MM.1S (cell line): Measurements from ENCODE around the gene GADD45B.

Experiments used
- DNase-seq: peaks from one replicate; pipeline ENCODE4 v3.0.0-alpha.2; 2015
- H2AFZ ChIP-seq: fragments of 300-600 bp; sonication (generic); 2 replicates; pipeline ENCODE4 v1.6.0; 2016; ENCODE audit warnings: antibody characterized with exemption, low read length
- H3F3A ChIP-seq: fragments of 300-600 bp; sonication (generic); 2 replicates; pipeline ENCODE4 v1.6.1; 2016; ENCODE audit warnings: mild to moderate bottlenecking, antibody characterized with exemption, low read length, moderate library complexity, mixed read lengths; ENCODE audit not compliant: insufficient read depth
- H3K27ac ChIP-seq: fragments of 300-600 bp; sonication (generic); 2 replicates; pipeline ENCODE4 v1.5.1; 2016; ENCODE audit warnings: mild to moderate bottlenecking, low read length
- H3K27me3 ChIP-seq: fragments of 300-600 bp; sonication (generic); replicated peaks from 2 replicates; pipeline ENCODE4 v1.6.0; 2016; ENCODE audit warnings: low read length; ENCODE audit not compliant: insufficient read depth
- H3K36me3 ChIP-seq: fragments of 300-600 bp; sonication (generic); replicated peaks from 2 replicates; pipeline ENCODE4 v1.6.1; 2016; ENCODE audit warnings: mild to moderate bottlenecking, low read length, mixed read lengths; ENCODE audit not compliant: insufficient read depth
- H3K4me1 ChIP-seq: fragments of 300-600 bp; sonication (generic); 2 replicates; pipeline ENCODE4 v1.6.1; 2016; ENCODE audit warnings: low read length, mixed read lengths
- H3K4me2 ChIP-seq: fragments of 300-600 bp; sonication (generic); 2 replicates; pipeline ENCODE4 v1.6.0; 2016; ENCODE audit warnings: low read depth, low read length
- H3K4me3 ChIP-seq: fragments of 300-600 bp; sonication (generic); 2 replicates; pipeline ENCODE4 v1.5.1; 2016; ENCODE audit warnings: low read length, mixed read lengths
- H3K79me2 ChIP-seq: fragments of 300-600 bp; sonication (generic); 2 replicates; pipeline ENCODE4 v1.6.1; 2016; ENCODE audit warnings: mixed run types, low read length, mixed read lengths
- H3K9ac ChIP-seq: fragments of 300-600 bp; sonication (generic); 2 replicates; pipeline ENCODE4 v1.6.1; 2016; ENCODE audit warnings: low read length, mixed read lengths
- H3K9me2 ChIP-seq: fragments of 300-600 bp; sonication (generic); replicated peaks from 2 replicates; pipeline ENCODE4 v1.6.1; 2016; ENCODE audit warnings: mild to moderate bottlenecking, low read length, mixed read lengths; ENCODE audit not compliant: insufficient read depth
- H3K9me3 ChIP-seq: fragments of 300-600 bp; sonication (generic); replicated peaks from 2 replicates; pipeline ENCODE4 v1.6.1; 2016; ENCODE audit warnings: mild to moderate bottlenecking, low read length, mixed read lengths; ENCODE audit not compliant: insufficient read depth
- H4K20me1 ChIP-seq: fragments of 300-600 bp; sonication (generic); 2 replicates; pipeline ENCODE4 v1.6.1; 2016; ENCODE audit warnings: mild to moderate bottlenecking, low read length, moderate library complexity, mixed read lengths; ENCODE audit not compliant: insufficient read depth
- EZH2 ChIP-seq: fragments of 300-600 bp; sonication (generic); optimal IDR thresholded peaks from 2 replicates; pipeline ENCODE3; 2017; ENCODE audit warnings: low read depth, mild to moderate bottlenecking, antibody characterized with exemption, low read length, mixed read lengths
- EZH2phosphoT487 ChIP-seq: fragments of 300-600 bp; sonication (generic); IDR thresholded peaks from 2 replicates; pipeline ENCODE4 v1.6.1; 2018; ENCODE audit warnings: antibody characterized with exemption, low read length
- TF ChIP-seq, protein P1 (sequence below): fragments of 300-600 bp; sonication (generic); IDR thresholded peaks from 2 replicates; pipeline ENCODE4 v1.5.1; 2016; ENCODE audit warnings: antibody characterized with exemption, low read length, mixed read lengths

The GADD45B gene

DNA sequence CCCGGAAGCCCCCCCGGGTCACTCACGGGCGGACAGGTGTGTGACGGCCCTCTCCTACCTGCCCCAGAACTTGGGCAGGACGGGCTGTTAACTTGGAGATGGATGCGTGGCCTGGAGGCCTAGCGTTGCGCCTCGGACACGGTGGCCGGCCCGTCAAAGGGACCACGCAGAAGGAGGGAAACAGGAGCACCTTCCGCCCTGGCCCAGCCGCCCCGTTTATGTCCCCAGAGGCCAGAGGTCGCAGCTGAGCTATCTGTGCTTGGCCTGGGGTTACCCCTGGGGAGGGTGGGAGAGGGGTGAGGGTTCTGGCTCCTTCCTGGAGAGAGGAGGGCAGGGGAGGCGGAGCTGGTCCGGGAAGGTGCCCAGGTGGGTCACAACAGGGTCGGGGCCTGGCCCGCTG, 35.6 kb downstream of the GADD45B start:
- Histone ChIP-seq H3K27me3 (no peaks in the 10 kb centered on the region), H3K9ac (no peak overlapping the region), H2AFZ (no peak overlapping the region), H3K79me2 (no peaks in the 10 kb centered on the region), H3K27ac (no peak overlapping the region), H3K9me2 (no peaks in the 10 kb centered on the region), H4K20me1 (no peaks in the 10 kb centered on the region), H3F3A (no peaks in the 10 kb centered on the region), H3K36me3 (no peaks in the 10 kb centered on the region), H3K4me2 (no peak overlapping the region), H3K4me1 (no peaks in the 10 kb centered on the region), H3K4me3 (no peak overlapping the region), H3K9me3 (no peaks in the 10 kb centered on the region)
- TF ChIP-seq, protein P1, sequence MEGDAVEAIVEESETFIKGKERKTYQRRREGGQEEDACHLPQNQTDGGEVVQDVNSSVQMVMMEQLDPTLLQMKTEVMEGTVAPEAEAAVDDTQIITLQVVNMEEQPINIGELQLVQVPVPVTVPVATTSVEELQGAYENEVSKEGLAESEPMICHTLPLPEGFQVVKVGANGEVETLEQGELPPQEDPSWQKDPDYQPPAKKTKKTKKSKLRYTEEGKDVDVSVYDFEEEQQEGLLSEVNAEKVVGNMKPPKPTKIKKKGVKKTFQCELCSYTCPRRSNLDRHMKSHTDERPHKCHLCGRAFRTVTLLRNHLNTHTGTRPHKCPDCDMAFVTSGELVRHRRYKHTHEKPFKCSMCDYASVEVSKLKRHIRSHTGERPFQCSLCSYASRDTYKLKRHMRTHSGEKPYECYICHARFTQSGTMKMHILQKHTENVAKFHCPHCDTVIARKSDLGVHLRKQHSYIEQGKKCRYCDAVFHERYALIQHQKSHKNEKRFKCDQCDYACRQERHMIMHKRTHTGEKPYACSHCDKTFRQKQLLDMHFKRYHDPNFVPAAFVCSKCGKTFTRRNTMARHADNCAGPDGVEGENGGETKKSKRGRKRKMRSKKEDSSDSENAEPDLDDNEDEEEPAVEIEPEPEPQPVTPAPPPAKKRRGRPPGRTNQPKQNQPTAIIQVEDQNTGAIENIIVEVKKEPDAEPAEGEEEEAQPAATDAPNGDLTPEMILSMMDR: no peak
- no peak for TF ChIP-seq EZH2
- no peak for DNase-seq

DNA sequence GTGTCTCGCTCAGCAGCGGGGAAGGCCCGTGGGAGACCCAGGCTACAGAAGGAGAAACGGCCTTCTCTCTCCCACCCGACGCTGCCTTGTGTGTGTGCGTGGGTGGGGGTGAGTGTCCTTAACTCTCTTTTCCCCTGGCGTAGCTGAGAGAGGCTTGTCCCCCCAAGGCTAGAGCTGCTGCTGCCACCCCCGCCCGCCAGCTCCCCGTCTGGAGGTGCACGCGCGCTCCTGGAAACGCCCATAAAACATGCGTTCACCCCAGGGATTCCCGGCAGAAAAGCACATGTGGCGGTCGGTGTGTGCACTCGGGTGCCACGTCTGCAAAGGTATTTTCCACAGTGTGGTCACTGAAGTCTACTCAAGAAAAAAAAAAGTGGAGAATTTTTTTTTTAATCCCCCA, 36.1 kb downstream of the GADD45B start:
- Histone ChIP-seq H3K9ac (no peak overlapping the region), H3K9me3 (no peaks in the 10 kb centered on the region), H3K27me3 (no peaks in the 10 kb centered on the region), H3K9me2 (no peaks in the 10 kb centered on the region), H4K20me1 (no peaks in the 10 kb centered on the region), H3K27ac (no peak overlapping the region), H3K4me2 (no peak overlapping the region), H2AFZ (no peak overlapping the region), H3K4me1 (no peaks in the 10 kb centered on the region), H3K4me3 (no peak overlapping the region), H3K36me3 (no peaks in the 10 kb centered on the region), H3F3A (no peaks in the 10 kb centered on the region), H3K79me2 (no peaks in the 10 kb centered on the region)
- TF ChIP-seq EZH2phosphoT487: no peak
- TF ChIP-seq EZH2: no peak
- TF ChIP-seq, protein P1: no peak
- no peak for DNase-seq

DNA sequence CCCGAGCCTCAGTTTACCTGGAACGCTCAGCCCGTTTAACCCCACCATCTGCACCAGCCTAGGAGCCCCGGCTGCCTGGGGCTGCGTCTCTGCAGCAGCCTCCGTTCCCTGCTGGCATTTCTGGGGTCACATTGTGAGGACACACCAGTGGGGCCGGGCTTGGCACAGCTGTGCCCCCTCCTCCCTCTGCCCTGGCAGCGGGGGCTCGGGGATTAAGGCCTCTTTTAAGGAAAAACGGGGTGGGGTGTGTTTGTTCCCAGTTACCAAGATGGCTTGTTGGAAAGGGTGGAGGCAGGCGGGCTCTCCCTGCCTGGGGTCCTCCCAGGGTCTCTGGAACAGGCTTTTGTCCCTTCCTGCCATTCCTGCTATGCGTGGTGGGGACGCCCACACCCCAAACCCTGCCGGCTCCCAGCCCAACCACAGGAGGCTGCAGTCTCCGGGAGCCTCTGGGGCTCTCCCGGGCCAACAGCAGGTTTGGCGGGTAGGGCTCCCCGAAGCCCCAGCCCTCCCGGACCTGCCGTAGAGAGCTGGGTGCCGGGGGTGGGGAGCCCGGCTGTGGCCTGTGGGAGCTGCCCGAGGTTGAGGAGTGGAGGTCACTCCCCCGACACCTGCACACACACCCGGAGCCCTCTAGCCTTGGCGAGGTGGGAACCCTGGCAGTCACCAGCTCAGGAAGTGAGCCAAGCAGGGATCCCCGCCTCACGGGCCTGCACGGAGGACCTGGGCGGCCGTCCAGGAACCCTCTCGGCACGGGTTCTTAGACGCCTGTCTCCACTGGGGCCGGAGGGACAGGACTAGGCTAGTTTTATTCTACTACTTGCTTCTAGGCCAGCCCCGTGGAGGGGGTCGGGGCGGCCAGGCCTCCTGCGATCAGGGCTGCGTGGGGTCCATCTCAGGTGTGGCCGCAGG, 36.9 kb downstream of the GADD45B start:
- H3K9ac ChIP-seq: no peak overlapping the region
- H4K20me1 ChIP-seq: no peaks in the 10 kb centered on the region
- no peak overlapping the region for H3K27ac ChIP-seq
- no peak overlapping the region for H3K4me3 ChIP-seq
- H2AFZ ChIP-seq: no peak overlapping the region
- H3K9me2 ChIP-seq: no peaks in the 10 kb centered on the region
- no peaks in the 10 kb centered on the region for H3K36me3 ChIP-seq
- no peaks in the 10 kb centered on the region for H3K4me1 ChIP-seq
- H3K9me3 ChIP-seq: no peaks in the 10 kb centered on the region
- DNase-seq: no peak
- TF ChIP-seq EZH2phosphoT487 (no peak), EZH2 (no peak)
- TF ChIP-seq, protein P1: no peak
- H3K27me3 ChIP-seq: no peaks in the 10 kb centered on the region
- H3F3A ChIP-seq: no peaks in the 10 kb centered on the region
- H3K4me2 ChIP-seq: no peak overlapping the region
- no peaks in the 10 kb centered on the region for H3K79me2 ChIP-seq
